Mesenchymal stem cell (in vitro differentiated cells and primary cell): ENCODE data around the gene SLC35F1.

ENCODE experiments used
- DNase-seq: peaks from one replicate; pipeline ENCODE4 v3.0.0-alpha.2; 2013
- H2AFZ ChIP-seq: one replicate; pipeline ENCODE4 v1.6.1; 2013; ENCODE audit warnings: low read depth, mild to moderate bottlenecking, control low read depth, inconsistent platforms, low read length, moderate library complexity
- H2AK5ac ChIP-seq: 2 replicates; pipeline ENCODE4 v1.6.1; 2013; ENCODE audit warnings: low read length, moderate library complexity, mild to moderate bottlenecking, inconsistent platforms; ENCODE audit not compliant: severe bottlenecking
- H2BK120ac ChIP-seq: one replicate; pipeline ENCODE4 v1.6.1; 2013; ENCODE audit warnings: low read depth, mild to moderate bottlenecking, inconsistent platforms, low read length, moderate library complexity
- H2BK12ac ChIP-seq, 2 experiments: one replicate each; pipeline ENCODE4 v1.6.1; 2013; ENCODE audit warnings: inconsistent platforms in 2 of 2, low read length in 2 of 2, mild to moderate bottlenecking in 2 of 2, moderate library complexity in 2 of 2, control low read depth in 1 of 2
- H2BK15ac ChIP-seq: one replicate; pipeline ENCODE4 v1.6.1; 2013; ENCODE audit warnings: mild to moderate bottlenecking, low read depth, inconsistent platforms; ENCODE audit not compliant: poor library complexity, severe bottlenecking
- H2BK5ac ChIP-seq: 2 replicates; pipeline ENCODE4 v1.6.1; 2013; ENCODE audit warnings: low read depth, mild to moderate bottlenecking, low read length, control low read depth, inconsistent platforms; ENCODE audit not compliant: poor library complexity, severe bottlenecking
- H3K14ac ChIP-seq, 2 experiments: one replicate each; pipeline ENCODE4 v1.6.1; 2013; ENCODE audit warnings: inconsistent platforms in 2 of 2, low read length in 2 of 2, control low read depth in 1 of 2, mild to moderate bottlenecking in 1 of 2, moderate library complexity in 1 of 2
- H3K18ac ChIP-seq, 2 experiments: one replicate each; pipeline ENCODE4 v1.6.1; 2013; ENCODE audit warnings: inconsistent platforms in 2 of 2, low read length in 2 of 2, control low read depth in 1 of 2, low read depth in 1 of 2, mild to moderate bottlenecking in 1 of 2
- H3K23ac ChIP-seq, 2 experiments: one replicate each; pipeline ENCODE4 v1.6.1; 2013; ENCODE audit warnings: inconsistent platforms in 2 of 2, low read length in 2 of 2, mild to moderate bottlenecking in 2 of 2, moderate library complexity in 2 of 2, control low read depth in 1 of 2
- H3K27ac ChIP-seq: 2 replicates; pipeline ENCODE4 v1.5.1; 2013; ENCODE audit warnings: mild to moderate bottlenecking, moderate library complexity, low read length, control low read depth, inconsistent platforms; ENCODE audit not compliant: poor library complexity, severe bottlenecking
- H3K27me3 ChIP-seq, 2 experiments: 2 replicates each; pipeline versions ENCODE4 v1.6.1 to v1.7.0; 2013; ENCODE audit warnings: low read length in 2 of 2, mild to moderate bottlenecking in 2 of 2, moderate library complexity in 2 of 2, control low read depth in 1 of 2, inconsistent platforms in 1 of 2; ENCODE audit not compliant: control insufficient read depth in 1 of 2, insufficient read depth in 1 of 2
- H3K36me3 ChIP-seq, 2 experiments: 2 replicates each; pipeline versions ENCODE4 v1.6.1 to v1.7.0; 2013; ENCODE audit warnings: low read length in 2 of 2, control low read depth in 1 of 2, inconsistent platforms in 1 of 2, low read depth in 1 of 2, mild to moderate bottlenecking in 1 of 2; ENCODE audit not compliant: insufficient read depth in 2 of 2, control insufficient read depth in 1 of 2
- H3K4ac ChIP-seq, 2 experiments: one replicate each; pipeline ENCODE4 v1.6.1; 2013; ENCODE audit warnings: inconsistent platforms in 2 of 2, low read length in 2 of 2, mild to moderate bottlenecking in 2 of 2, moderate library complexity in 2 of 2, control low read depth in 1 of 2, low read depth in 1 of 2
- H3K4me1 ChIP-seq: 2 replicates; pipeline ENCODE4 v1.6.1; 2013; ENCODE audit warnings: low read depth, low read length, control low read depth; ENCODE audit not compliant: control insufficient read depth, insufficient read depth
- H3K4me2 ChIP-seq: 2 replicates; pipeline ENCODE4 v1.6.1; 2013; ENCODE audit warnings: low read length, mild to moderate bottlenecking, inconsistent platforms; ENCODE audit not compliant: poor library complexity, severe bottlenecking
- H3K4me3 ChIP-seq, 2 experiments: 2 replicates each; pipeline versions ENCODE4 v1.5.1 to v1.7.0; 2013; ENCODE audit warnings: low read length in 2 of 2, mild to moderate bottlenecking in 2 of 2, control low read depth in 1 of 2, low read depth in 1 of 2; ENCODE audit not compliant: insufficient read depth in 1 of 2
- H3K79me1 ChIP-seq: replicated peaks from 2 replicates; pipeline ENCODE4 v1.6.1; 2013; ENCODE audit warnings: mild to moderate bottlenecking, control low read depth, low read length, inconsistent platforms; ENCODE audit not compliant: poor library complexity, severe bottlenecking
- H3K9ac ChIP-seq: 2 replicates; pipeline ENCODE4 v1.7.0; 2013; ENCODE audit warnings: mild to moderate bottlenecking, low read length, moderate library complexity
- H3K9me3 ChIP-seq: 2 replicates; pipeline ENCODE4 v1.7.0; 2013; ENCODE audit warnings: mild to moderate bottlenecking, low read length; ENCODE audit not compliant: control insufficient read depth
- H4K8ac ChIP-seq: one replicate; pipeline ENCODE4 v1.6.1; 2013; ENCODE audit warnings: inconsistent platforms, mild to moderate bottlenecking, low read length, moderate library complexity
- H4K91ac ChIP-seq: one replicate; pipeline ENCODE4 v1.6.1; 2013; ENCODE audit warnings: mild to moderate bottlenecking, low read length, inconsistent platforms
- WGBS: methylation state at CpG from one replicate; pipeline ENCODE4 v1.1.7; 2013; ENCODE audit warnings: mixed read lengths; 5-methylcytosine and 5-hydroxymethylcytosine counted together

Gene SLC35F1

GRCh38 chr6:118123503-118124037 is 216.5 kb downstream of the SLC35F1 start:
- Histone ChIP-seq H3K4ac (no peak overlapping the region), H3K79me1 (no peaks in the 10 kb centered on the region), H3K23ac (no peak overlapping the region), H2BK120ac (no peak overlapping the region), H3K9me3 (no peaks in the 10 kb centered on the region), H3K27me3 (no peaks in the 10 kb centered on the region), H2BK12ac (no peak overlapping the region), H3K4me3 (no peak overlapping the region), H2BK15ac (no peak overlapping the region), H4K8ac (no peak overlapping the region), H2AK5ac (no peak overlapping the region), H3K18ac (no peak overlapping the region), H3K4me1 (no peaks in the 10 kb centered on the region), H3K27ac (no peak overlapping the region), H3K4me2 (no peak overlapping the region), H3K9ac (no peak overlapping the region), H2BK5ac (no peak overlapping the region), H4K91ac (no peak overlapping the region), H3K36me3 (no peaks in the 10 kb centered on the region), H2AFZ (no peak overlapping the region), H3K14ac (no peak overlapping the region)
- DNase-seq: no peak
- 100% methylated on average over 1 of the region's 1 CpG for WGBS

GRCh38 chr6:118124851-118125250 is 217.8 kb downstream of the SLC35F1 start:
- no peak overlapping the region for H3K9ac ChIP-seq
- no peaks in the 10 kb centered on the region for H3K4me1 ChIP-seq
- 80% methylated on average over 1 of the region's 2 CpGs for WGBS

GRCh38 chr6:118128755-118129154 is 221.7 kb downstream of the SLC35F1 start:
- Histone ChIP-seq H2BK15ac (no peak overlapping the region), H3K27ac (no peak overlapping the region), H3K9ac (no peak overlapping the region), H2BK12ac (no peak overlapping the region), H3K18ac (no peak overlapping the region), H3K79me1 (no peaks in the 10 kb centered on the region), H2AK5ac (no peak overlapping the region), H2BK120ac (no peak overlapping the region), H3K9me3 (no peaks in the 10 kb centered on the region), H3K36me3 (no peaks in the 10 kb centered on the region), H3K4me2 (no peak overlapping the region), H3K27me3 (no peaks in the 10 kb centered on the region), H2BK5ac (no peak overlapping the region), H3K4me3 (no peak overlapping the region), H3K4ac (no peak overlapping the region), H4K91ac (no peak overlapping the region), H3K23ac (no peak overlapping the region), H4K8ac (no peak overlapping the region), H2AFZ (no peak overlapping the region), H3K14ac (no peak overlapping the region), H3K4me1 (no peaks in the 10 kb centered on the region)
- DNase-seq: no peak

More at GRCh38 chr6:118124851-118125250, 217.8 kb downstream of the SLC35F1 start:
- Histone ChIP-seq H3K27ac (no peak overlapping the region), H3K14ac (no peak overlapping the region), H3K18ac (no peak overlapping the region), H2BK5ac (no peak overlapping the region), H2BK15ac (no peak overlapping the region), H3K23ac (no peak overlapping the region), H2BK120ac (no peak overlapping the region), H4K91ac (no peak overlapping the region), H3K4ac (no peak overlapping the region), H4K8ac (no peak overlapping the region), H3K27me3 (no peaks in the 10 kb centered on the region), H2AFZ (no peak overlapping the region), H2AK5ac (no peak overlapping the region), H2BK12ac (no peak overlapping the region), H3K79me1 (no peaks in the 10 kb centered on the region), H3K4me3 (no peak overlapping the region), H3K9me3 (no peaks in the 10 kb centered on the region), H3K36me3 (no peaks in the 10 kb centered on the region), H3K4me2 (no peak overlapping the region)
- DNase-seq: no peak

GRCh38 chr6:118134206-118134605 is 227.1 kb downstream of the SLC35F1 start:
- Histone ChIP-seq H3K36me3 (no peaks in the 10 kb centered on the region), H3K9me3 (no peaks in the 10 kb centered on the region), H4K91ac (no peak overlapping the region), H3K14ac (no peak overlapping the region), H3K4me2 (no peak overlapping the region), H3K4me1 (no peaks in the 10 kb centered on the region), H3K9ac (no peak overlapping the region), H3K23ac (no peak overlapping the region), H2BK12ac (no peak overlapping the region), H3K18ac (no peak overlapping the region), H3K79me1 (no peaks in the 10 kb centered on the region), H2AK5ac (no peak overlapping the region), H2AFZ (no peak overlapping the region), H3K27me3 (no peaks in the 10 kb centered on the region), H2BK15ac (no peak overlapping the region), H3K27ac (no peak overlapping the region), H2BK120ac (no peak overlapping the region), H3K4ac (no peak overlapping the region), H3K4me3 (no peak overlapping the region), H2BK5ac (no peak overlapping the region), H4K8ac (no peak overlapping the region)
- no peak for DNase-seq
- 97% methylated on average over 2 of the region's 2 CpGs for WGBS
